Esophagus mucosa (tissue), 1 donor: ENCODE measurements around the gene HES2. TPM values are rescaled to one million over a fixed set of nuclear protein-coding genes. Genes with fewer than 3 reads are reported as not detected.
A peak's percentile ranks its signal among the peaks of the same experiment; 100 is the strongest.
"Not testable (repeated sequence)": the region's sequence is repeated elsewhere in the genome, so short reads cannot be mapped to it uniquely, and the experiment has no call there.

Source experiments
- ATAC-seq: fragments of 200-7000 bp; cut with Tn5 transposase; one replicate; pipeline ENCODE4 v1.9.1; 2020
- total RNA-seq: library from RNA; stranded (reverse); gene quantifications from one replicate; pipeline ENCODE4 v1.2.4, GENCODE V29; 2023
- donor health status: DM: yes; HTN: yes; CAD: no.

The HES2 gene
- 47.3 TPM for total RNA-seq

- peak; percentile 73 for ATAC-seq
These were observed at the start of gene HES2 for GRCh38 chr1:6419804-6420453. Gene HES2 (minus strand): TSS chr1:6419919. CDS start chr1:6419820, 99 bp downstream.

- no peak for ATAC-seq
These were observed 49.2 kb upstream of the HES2 start for GRCh38 chr1:6468729-6469461.

GRCh38 chr1:6467744-6468688 lies 48.3 kb upstream of the HES2 start:
- ATAC-seq: no peak

- no peak for ATAC-seq
These were observed 47.5 kb upstream of the HES2 start for GRCh38 chr1:6467224-6467623.

- ATAC-seq: no peak
These were observed 47.0 kb upstream of the HES2 start for GRCh38 chr1:6466751-6467150.

GRCh38 chr1:6466023-6466422 lies 46.3 kb upstream of the HES2 start, which contains the start of gene TNFRSF25:
Gene TNFRSF25 (minus strand): TSS chr1:6466173. CDS start chr1:6466107, 66 bp downstream.
- no peak for ATAC-seq

GRCh38 chr1:6465461-6466005 lies 45.8 kb upstream of the HES2 start:
- ATAC-seq: no peak

GRCh38 chr1:6464915-6465314 lies 45.2 kb upstream of the HES2 start:
- ATAC-seq: no peak

- ATAC-seq: peak; percentile 19
These were observed 44.8 kb upstream of the HES2 start for GRCh38 chr1:6464514-6464836.

GRCh38 chr1:6463120-6463412 lies 43.3 kb upstream of the HES2 start:
- ATAC-seq: no peak

GRCh38 chr1:6462412-6463119 lies 42.8 kb upstream of the HES2 start:
- ATAC-seq: peak; percentile 1

GRCh38 chr1:6461538-6462411 lies 42.1 kb upstream of the HES2 start:
- ATAC-seq: no peak

GRCh38 chr1:6461051-6461530 lies 41.4 kb upstream of the HES2 start:
- ATAC-seq: no peak

- no peak for ATAC-seq
These were observed 40.8 kb upstream of the HES2 start for GRCh38 chr1:6460301-6461050.

- ATAC-seq: no peak
These were observed 40.1 kb upstream of the HES2 start for GRCh38 chr1:6459850-6460265.

GRCh38 chr1:6456800-6457466 lies 37.2 kb upstream of the HES2 start:
- ATAC-seq: no peak

GRCh38 chr1:6455752-6456520 lies 36.2 kb upstream of the HES2 start:
- ATAC-seq: not testable (repeated sequence)

GRCh38 chr1:6454856-6455751 lies 35.4 kb upstream of the HES2 start:
- peak; percentile 66 for ATAC-seq
